Fibroblast of mammary gland (primary cell): Measurements from ENCODE around the gene ACSL3.

ENCODE experiments used
- DNase-seq: peaks from one replicate; pipeline ENCODE4 v3.0.0-alpha.2; 2010; ENCODE audit warnings: low read depth
- H3K4me3 ChIP-seq: 2 replicates; pipeline ENCODE4 v1.5.1; 2011; ENCODE audit warnings: low read depth, mild to moderate bottlenecking, low read length, moderate library complexity; ENCODE audit not compliant: control insufficient read depth
- CTCF ChIP-seq: conservative IDR thresholded peaks from 2 replicates; pipeline ENCODE4 v1.5.1; 2011; ENCODE audit warnings: low read depth, low read length, inconsistent platforms; ENCODE audit not compliant: control insufficient read depth, insufficient read depth

The ACSL3 gene

GRCh38 chr2:222860740-222861410, at the start of gene ACSL3:
TSS of gene ACSL3 (plus strand) at chr2:222861036. CDS start at chr2:222908773, 47,737 bp downstream.
- H3K4me3 ChIP-seq: peak within 1 kb of the TSS; percentile 63
- no peak for TF ChIP-seq CTCF
- peak; percentile 85 for DNase-seq

GRCh38 chr2:222811828-222812227, 49.0 kb upstream of the ACSL3 start:
- DNase-seq: no peak
- H3K4me3 ChIP-seq: no peak overlapping the region
- no peak for TF ChIP-seq CTCF

- TF ChIP-seq CTCF: no peak
- peak; percentile 40 for DNase-seq
These were observed 47.5 kb upstream of the ACSL3 start for GRCh38 chr2:222813177-222813843.

GRCh38 chr2:222819722-222820333, 41.0 kb upstream of the ACSL3 start:
- peak; percentile 61 for DNase-seq
- no peak for TF ChIP-seq CTCF
- H3K4me3 ChIP-seq: no peak overlapping the region

More at GRCh38 chr2:222813177-222813843, 47.5 kb upstream of the ACSL3 start:
- H3K4me3 ChIP-seq: no peak overlapping the region

- TF ChIP-seq CTCF: no peak
- peak; percentile 45 for DNase-seq
- H3K4me3 ChIP-seq: no peak overlapping the region
These were observed 37.5 kb upstream of the ACSL3 start for GRCh38 chr2:222823183-222823930.

GRCh38 chr2:222825031-222825430, 35.8 kb upstream of the ACSL3 start:
- no peak for TF ChIP-seq CTCF
- H3K4me3 ChIP-seq: no peak overlapping the region
- no peak for DNase-seq
